Activated CD4-positive, alpha-beta T cell treated with anti-CD3 and anti-CD28 coated beads, Interleukin-2, Interleukin-6, amounts not matched to agents 100 ng/mL and 50 ng/mL, durations not matched to agents 16 hours and 8 hours (primary cell): ENCODE results near the gene PCNX2.
A peak's percentile ranks its signal among the peaks of the same experiment; 100 is the strongest.
"Not testable (repeated sequence)": the region's sequence is repeated elsewhere in the genome, so short reads cannot be mapped to it uniquely, and the experiment has no call there.

Experiments used
- DNase-seq: peaks from one replicate; pipeline ENCODE4 v3.0.0-alpha.2; 2020

PCNX2 gene

DNA sequence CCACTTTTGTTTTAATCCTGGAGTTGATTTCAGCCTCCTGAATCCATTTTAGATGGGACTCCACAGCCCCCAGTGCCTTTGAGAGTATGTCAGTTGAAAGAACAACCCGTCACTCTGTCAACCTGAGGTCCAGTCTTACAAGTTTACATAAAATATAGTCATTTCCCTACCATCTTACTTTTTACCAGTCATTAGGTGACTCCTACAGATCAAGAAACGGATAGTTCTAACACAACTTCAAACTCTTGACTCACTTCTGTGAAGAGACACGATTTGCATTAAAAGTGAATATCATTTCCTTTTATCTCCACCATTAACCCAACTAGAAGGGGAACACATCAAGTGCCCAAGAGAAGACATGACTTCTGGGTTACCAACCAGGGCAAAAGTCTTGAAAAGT lies 198.0 kb downstream of the PCNX2 start:
- peak; percentile 36 for DNase-seq

DNA sequence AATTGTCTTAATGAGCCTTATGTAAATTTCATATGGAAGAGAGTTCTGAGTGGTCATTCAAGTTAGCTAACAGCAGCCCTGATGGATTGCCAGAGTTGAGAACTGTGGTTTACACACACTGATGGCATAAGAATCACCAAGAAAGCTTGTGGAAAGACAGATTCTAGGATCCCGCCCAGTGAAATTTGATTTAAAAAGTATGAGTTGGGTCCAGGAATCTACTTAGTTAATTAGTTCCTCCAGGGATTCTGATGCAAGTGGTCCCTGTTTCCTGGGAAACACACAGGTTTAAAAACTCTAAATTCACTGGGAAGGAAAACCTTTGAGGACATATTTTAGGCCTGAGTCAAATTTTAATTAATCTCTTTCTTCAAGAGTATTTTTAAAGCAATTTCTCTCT lies 200.8 kb downstream of the PCNX2 start:
- DNase-seq: no peak

DNA sequence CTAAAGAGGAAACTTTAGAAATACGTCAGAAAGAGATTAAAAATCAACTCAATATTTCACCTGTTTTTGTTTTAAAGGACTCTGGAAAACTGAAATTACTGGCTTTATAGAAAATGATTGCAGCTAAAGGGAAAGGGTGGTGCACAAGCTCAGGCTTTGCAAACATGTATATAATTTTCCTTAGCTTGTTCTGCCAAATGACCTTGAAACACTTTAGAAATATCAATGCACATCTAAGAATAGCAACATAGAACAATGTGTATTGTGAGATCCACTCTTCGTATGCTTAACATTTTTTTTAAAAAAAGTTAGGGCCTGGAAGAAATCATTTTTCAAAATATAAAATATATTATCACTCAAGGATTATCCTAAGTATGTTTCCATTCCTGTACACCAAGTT lies 201.3 kb downstream of the PCNX2 start:
- DNase-seq: no peak

DNA sequence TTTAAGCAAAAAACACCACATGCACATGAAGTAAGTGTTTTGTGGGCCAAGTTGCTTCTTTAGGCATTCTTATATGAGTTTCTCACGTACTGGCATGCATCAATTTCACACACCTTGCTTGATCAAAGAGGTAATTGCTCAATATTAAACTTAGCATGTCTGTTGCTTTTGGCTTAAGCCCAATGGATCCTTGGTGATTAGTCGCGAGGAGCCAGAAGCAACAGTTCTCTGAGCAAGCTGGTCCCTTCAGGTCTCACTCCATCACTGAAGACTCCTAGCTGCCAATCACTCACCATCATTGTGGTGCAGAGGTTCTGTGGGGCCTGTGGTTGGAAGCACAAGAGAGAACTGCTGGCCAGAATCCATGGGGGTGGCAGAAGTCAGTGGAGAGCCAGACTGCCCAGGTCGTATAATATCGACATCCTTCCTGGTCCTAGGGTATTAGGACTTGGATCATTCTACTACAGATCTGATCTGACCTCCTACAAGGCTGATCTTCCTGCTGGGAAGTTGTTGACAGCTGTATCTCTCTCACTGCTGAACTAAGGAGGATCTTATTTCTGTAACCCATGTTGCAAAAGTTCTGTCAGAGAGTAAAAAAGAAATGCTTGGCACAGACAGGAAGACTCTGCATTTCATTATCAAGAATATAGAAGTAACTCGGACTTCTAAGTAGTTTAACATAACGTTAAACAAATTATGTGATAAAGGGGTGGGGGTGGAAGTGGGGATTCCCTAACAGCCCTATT lies 204.6 kb downstream of the PCNX2 start:
- no peak for DNase-seq

DNA sequence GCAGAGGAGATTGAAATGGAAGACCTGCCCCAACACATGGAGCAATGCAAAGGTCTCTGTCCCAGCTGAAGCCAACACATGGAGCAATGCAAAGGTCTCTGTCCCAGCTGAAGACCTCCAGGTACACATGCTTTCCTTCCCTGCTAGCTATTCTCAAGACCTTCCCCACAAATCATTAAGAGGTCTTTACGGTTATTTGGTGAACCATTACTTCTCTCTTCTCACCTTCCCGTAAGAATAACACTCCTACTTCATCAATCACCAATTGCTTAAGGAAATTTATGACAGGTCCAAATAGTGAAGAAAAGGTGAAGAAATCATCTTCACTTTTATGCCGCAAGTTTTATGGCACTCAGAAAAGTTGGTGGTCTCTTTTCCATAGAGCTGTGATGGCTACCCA lies 206.3 kb downstream of the PCNX2 start:
- no peak for DNase-seq

DNA sequence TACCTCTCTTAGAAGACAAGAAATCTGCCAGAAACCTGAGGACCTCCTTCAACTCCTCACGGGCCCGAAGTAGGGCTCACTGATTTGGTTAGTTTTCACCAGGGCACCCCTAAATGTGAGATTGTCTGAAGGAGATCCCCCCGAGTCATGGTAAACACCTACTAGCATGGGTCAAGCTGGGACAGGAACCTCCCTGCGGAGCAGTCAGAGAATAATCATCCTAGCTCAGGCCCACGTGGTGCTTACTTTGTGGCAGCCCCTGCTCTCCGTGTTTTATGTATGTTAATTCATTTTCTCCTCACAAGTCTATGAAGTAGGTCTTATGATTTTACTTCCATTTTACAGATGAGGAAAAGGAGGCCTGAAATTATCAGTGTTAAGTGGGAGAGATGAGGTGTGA lies 206.9 kb downstream of the PCNX2 start:
- DNase-seq: no peak

DNA sequence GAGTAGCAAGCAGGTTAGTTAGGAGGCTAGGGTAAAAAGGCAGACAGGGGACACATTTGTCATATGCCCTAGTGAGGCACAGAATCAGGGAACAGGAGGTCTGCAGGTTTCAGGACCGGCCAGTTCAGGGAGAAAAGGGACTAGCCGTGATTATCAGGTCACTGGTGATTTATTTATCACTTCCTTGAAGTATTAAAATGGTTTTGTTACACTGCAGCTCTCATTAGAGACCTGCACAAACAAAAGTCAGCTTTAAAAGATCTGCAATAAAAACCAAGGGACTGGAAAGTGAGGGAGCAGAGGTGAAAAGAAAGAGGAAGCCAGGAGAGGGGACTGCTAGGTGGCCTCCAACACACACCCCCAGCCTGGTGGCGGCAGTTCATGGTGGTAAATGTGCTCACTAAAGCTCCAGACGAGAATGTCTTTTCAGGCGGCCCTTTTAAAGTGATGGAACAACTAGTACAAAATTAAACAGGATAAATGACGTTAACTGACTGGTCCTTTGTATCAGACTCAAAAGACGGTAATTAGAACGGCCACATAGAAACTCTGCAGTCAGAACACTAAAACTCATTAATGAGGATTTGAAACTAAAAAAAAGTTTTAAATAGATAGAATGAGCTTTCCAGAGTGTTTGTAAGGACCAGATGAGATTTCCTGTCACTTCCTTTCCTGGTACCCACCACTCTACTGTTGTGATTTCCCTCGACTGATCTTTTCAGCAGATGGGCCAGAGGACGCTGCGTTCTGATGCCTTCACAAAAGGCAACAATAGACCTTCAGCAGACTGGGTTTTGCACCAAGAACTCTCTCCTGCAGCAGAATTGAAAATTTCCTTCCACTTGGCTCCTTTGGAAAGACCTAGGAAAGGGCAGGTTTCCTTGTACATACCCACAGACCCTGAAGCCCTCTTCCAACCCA lies 208.3 kb downstream of the PCNX2 start:
- DNase-seq: no peak

DNA sequence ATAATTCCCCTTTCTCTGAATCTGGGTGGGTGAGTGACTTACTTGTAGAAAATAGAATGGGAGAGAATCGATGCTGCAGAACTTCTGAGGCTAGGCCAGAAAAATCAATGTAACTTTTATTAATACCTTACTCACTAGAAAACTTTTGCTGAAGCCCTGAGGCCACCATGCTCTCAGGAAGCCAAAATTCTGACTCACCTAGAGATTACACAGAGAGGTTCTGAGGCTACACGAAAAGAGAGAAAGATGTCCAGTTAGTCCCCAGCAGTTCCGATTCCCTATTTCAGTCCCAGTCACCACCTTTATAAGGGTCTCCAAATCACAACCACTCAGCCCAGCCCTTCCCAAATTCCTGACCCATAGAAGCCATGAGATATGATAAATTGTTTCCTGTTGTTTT lies 210.0 kb downstream of the PCNX2 start:
- DNase-seq: no peak

DNA sequence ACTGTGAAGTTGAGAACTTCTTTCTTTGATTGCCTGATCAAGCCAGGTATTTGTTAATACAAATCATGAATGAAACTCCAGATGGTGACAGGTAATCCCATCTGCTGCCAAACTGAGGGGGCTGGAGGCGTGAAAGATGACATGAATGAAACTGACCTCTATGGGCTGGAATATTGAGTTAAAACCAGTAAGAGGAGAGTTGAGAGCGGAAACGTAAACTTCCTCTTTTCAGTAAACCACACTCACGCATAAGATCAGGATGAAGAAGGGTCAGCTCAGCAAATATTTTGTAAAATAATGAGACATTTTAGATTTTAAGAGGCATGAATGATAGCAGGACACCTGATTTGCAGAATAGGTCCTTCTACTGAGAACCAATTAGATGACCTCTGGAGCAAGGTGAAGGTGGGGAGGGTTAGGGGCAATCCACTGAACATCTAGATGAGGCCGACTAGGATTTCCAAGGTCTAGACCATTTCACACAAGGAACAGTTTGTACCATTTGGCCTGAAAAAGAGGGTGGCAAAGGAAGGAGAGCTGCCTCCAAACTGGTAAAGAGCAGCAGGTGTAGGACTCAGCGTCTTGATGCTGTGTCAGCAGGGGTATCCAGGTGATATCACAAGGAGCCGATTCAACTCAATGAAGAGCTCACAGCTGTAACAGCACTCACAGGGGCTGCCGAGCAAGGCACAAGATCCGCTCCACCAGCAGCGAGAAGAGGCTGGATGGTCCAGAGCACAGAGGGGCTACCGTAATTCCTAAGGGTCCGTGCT lies 212.6 kb downstream of the PCNX2 start:
- DNase-seq: no peak

DNA sequence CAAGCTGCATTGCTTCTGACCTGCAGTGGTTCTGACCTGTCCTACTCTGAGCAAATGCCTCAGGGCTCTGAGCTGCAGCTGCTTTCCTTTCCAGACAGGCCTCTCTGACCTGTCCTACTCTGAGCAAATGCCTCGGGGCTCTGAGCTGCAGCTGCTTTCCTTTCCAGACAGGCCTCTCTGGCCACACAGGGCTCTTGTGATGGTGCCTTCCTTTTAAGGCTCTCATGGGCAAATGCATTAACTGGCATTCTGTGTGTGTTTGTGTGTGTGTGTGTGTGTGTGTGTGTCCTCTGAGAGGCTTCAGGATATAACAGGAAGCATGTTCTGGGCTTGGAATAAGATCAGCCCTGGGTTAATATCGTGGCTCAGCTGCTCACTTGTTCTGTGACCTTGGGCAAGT lies 213.8 kb downstream of the PCNX2 start:
- DNase-seq: no peak

DNA sequence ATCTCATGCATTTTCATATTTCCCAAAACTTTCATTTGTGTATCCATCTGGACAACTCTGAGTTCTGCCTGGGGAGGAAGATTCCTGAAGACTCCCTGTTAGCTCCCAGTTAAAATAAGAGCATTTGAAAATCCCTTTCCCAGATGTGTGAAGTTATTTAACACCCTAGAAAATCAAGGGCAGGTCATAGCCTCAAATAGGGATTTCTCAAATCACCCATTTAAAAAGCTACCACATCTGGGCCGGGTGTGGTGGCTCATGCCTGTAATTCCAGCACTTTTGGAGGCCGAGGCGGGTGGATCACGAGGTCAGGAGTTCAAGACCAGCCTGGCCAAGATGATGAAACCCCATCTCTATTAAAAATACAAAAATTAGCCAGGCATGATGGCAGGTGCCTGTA lies 214.7 kb downstream of the PCNX2 start:
- not testable (repeated sequence) for DNase-seq

DNA sequence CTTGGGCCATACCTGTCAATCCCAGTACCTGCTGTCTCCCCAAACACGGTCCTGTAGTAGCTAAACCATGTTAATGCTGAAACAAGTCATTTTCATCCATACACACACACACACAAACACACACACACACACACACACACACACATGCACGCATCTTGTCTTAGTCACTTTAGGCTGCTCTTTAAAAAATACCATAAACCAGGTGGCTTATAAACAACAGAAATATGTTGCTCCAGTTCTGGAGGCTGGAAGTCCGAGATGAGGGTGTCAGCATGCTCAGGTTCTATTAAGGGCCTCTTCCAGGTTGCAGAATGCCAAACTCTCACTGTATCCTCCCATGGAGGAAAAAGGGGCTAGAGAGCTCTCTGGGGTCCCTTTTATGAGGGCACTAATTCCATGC lies 215.2 kb downstream of the PCNX2 start:
- no peak for DNase-seq

DNA sequence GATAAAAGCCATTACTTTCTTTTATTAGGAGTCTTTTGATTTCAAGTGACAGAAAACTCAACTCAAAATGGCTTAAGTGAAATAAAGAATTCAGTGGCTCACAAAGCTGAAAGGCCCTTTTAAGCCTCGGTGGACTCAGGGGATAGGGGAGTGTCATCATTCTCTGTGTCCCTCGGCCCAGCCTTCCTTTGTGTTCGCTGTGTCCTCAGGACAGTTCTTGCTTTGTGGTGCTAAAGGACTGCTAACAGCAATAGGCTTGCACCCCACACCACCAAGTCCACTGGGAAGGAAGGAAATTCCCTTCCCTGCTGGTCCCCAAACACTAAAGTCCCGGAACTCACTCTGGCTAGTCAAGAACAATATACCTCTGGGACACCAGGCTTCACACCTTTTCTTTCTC lies 216.0 kb downstream of the PCNX2 start:
- DNase-seq: no peak

DNA sequence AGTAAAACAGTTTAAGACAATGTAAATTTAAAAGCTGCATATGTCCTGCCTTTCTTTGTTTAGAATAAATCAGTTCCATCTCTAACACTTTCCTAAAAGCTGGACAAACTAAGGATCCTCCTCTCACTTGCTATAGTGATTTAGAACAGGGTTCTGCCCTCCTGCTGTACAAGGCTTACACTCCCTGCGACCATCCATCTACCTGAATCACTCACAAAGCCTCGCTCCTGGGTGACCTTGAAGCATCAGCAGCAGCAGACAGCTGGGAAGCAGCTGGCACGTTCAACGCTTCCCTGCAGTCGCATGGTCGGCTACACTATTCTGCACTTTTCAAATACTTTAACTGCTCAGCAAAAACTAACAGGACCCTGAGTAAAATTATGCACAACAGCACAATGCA lies 217.1 kb downstream of the PCNX2 start:
- DNase-seq: no peak

DNA sequence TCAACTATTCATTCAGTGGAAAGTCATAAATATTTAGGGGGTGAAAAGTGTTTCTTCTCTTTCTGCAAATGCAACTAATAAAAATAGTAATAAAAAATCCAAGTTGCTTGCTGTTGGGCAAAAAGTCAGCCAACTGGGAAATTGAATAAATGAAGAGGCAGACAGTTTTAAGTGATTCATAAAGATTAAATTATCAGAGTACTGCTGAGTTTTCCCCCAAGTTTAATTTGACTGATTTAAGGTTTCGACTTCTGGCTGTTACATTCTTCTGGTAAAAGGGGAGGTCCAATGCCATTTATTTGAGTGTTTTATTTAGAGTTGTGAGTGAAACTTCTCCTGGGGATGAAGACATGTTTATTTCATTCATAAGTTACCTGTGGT lies 219.6 kb downstream of the PCNX2 start:
- DNase-seq: no peak

DNA sequence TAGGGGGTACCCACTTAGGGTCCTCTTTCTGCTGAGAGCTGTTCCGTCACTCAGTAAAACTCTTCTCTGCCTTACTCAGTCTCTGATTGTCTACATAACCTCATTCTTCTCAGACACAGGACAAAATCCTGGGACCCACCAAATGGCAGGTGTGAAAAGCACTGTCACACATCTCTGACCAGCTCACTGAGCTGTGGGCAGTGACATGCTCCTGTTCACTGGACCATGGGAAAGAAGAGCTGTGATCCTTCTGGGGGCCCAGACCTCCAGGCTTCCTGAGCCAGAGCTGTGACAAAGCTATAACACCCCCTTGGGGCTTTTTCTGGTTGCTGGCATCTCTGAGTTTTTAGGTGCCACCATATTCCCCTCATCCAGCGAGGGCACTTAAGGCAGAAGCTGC lies 229.4 kb downstream of the PCNX2 start:
- DNase-seq: no peak

DNA sequence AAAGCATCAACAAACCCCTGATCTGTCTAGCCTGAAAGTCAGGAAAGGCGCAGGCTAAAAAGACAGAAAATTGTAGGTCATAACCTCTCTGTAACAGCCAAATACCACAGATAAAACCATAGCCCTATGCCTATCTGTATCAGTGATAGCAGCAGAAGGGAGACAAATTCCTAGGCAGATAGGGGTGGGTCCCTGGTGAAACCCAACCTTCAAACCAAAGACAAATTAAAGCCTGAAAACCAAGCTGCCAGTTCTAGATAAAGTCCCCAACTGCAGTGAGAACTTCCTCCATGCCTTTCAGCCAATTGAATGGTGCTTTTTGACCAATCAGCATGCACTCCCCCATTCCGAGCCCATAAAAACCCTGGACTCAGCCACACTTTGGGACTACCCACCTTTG lies 229.8 kb downstream of the PCNX2 start:
- no peak for DNase-seq

DNA sequence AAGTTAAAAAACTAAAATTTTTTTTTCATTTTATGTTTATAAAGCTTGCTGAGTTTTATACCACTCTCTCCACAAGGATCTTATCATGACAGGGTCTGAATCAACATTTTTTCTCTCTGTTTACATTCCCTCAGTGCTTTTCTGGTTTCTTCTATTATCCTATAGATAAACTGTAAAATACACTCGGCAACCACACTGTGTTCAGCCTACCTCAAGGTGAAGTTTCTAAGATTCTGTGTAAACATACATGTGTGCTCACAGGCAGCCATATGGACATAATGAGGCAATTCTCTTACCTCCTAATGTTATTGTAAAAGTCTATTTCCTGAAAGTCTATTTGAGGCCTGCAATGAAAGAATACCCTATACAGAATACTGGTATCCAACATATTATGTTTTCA lies 230.5 kb downstream of the PCNX2 start:
- no peak for DNase-seq

DNA sequence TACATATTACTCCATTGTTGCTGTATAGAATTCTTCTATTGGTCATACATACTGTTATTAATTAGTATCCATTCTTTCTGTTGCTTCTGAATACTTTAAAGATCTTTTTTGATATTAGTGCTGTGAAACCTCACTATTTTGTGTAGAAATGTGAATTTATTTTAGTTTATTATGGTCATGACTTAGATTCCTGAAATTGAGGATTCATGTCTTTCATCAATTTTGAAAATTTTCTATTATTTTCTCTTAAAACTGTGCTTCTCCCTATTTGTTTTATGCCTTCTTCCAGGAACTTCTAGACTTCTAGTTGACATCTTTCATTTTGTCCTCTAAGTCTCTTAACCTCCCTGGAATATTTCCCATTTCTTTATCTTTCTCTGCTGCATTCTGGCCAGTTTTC lies 232.1 kb downstream of the PCNX2 start:
- DNase-seq: no peak

DNA sequence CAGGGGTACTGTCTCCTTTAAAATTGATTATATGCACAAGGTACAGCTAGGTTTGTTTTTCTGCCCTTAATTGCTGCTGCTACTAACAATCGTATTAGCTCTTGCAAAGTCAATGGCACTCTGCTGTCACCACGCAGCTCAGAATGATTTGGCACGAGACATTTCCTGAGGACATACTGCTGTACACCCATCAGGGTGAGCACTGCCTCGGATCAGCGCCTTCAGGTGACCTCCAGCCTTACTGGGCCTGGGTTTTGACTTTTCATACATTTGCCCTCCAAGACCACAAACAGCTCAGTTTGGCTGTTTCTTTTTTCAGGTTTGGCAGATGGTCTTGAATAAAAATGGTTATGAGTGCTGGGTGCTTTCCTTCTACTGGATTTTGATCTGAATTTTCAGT lies 234.3 kb downstream of the PCNX2 start:
- DNase-seq: no peak

DNA sequence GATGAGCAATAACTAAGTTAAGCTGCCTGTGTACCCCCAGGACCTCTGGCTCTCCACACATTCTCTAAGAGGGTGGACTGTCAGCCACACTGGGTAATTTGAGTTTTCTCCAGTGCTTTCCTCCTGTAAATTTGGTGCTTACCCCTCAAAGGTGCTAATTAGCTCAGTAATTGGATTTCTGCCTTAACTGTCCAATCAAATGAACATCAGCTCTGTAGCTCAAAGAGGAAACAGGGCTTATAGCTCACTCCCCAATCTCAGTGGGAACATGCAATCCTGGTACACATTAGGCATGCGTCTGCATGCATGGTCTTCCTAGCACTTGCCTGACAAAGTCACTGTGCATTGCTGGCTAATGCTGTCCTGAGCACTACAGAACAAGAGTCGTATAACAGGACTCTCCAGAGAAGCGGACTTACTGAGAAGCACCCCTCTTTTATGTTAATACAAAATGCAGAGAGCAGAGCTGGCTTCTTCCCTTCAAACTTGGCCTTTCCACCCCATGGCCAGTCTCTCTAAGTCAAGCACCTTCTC lies 235.0 kb downstream of the PCNX2 start:
- DNase-seq: no peak

DNA sequence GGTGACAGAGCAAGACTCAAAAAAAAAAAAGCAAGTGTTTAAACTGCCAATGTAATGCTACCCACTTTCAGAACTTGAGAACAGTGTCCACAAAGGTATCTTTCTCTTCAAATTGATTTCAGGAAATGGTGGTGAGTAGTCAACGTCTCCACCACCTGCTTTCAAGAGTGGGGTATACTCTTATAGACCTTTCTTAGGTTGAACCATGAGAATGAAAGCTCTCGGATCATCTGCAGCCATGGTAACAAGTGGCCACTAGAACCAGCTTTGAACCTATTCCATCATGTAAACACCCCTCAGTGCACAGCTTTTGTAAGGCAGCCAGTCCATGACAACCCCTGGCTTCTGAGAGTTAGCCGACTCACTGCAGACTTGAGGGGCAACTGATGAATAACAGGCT lies 237.7 kb downstream of the PCNX2 start:
- DNase-seq: no peak

DNA sequence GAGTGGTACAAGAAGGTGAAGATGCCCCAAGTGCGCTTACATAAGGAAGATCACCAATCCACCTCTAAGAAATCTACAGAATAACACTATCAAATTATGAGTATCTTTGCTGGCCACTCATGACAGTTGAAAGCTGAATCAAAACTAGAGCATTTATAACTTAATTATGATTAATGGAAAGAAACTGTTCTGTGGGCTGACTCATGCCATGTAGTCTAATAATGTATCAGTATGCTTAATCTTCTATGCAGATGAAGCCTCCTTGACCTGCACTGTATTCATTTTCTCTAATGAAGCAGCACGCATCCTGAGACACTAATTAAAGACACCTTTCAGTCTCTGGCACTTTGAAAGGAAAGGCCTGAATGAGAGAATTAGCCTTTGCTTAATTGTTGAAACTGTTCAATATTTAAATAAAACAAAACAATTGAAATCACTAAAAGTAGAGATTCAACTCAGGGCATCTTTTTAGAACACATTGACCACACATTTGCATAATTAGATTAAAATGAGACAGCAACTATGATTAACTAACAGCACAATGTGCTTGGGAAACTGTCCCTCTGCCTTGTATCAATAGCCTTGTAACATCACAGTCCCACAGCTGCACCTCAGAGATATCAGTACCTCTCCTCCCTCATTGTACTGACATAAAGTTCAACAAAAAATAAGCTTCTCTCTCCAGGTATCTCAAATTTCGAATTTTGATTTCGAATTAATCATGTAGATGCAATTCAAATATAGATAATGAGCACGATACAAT lies 239.5 kb downstream of the PCNX2 start:
- DNase-seq: no peak
